VCaP (cell line): ENCODE results near the gene TRIM41.

ENCODE experiments used
- H3K27ac ChIP-seq: fragments of 450-650 bp; 2 replicates; pipeline ENCODE4 v1.5.1; 2017
- TF ChIP-seq, protein P1 (sequence below): fragments of 450-650 bp; conservative IDR thresholded peaks from 2 replicates; pipeline ENCODE4 v1.5.1; 2017; ENCODE audit warnings: mild to moderate bottlenecking, moderate library complexity

The TRIM41 gene

GRCh38 chr5:181195249-181195761, 27.8 kb upstream of the TRIM41 start:
- TF ChIP-seq, protein P1, sequence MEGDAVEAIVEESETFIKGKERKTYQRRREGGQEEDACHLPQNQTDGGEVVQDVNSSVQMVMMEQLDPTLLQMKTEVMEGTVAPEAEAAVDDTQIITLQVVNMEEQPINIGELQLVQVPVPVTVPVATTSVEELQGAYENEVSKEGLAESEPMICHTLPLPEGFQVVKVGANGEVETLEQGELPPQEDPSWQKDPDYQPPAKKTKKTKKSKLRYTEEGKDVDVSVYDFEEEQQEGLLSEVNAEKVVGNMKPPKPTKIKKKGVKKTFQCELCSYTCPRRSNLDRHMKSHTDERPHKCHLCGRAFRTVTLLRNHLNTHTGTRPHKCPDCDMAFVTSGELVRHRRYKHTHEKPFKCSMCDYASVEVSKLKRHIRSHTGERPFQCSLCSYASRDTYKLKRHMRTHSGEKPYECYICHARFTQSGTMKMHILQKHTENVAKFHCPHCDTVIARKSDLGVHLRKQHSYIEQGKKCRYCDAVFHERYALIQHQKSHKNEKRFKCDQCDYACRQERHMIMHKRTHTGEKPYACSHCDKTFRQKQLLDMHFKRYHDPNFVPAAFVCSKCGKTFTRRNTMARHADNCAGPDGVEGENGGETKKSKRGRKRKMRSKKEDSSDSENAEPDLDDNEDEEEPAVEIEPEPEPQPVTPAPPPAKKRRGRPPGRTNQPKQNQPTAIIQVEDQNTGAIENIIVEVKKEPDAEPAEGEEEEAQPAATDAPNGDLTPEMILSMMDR: no peak
- no peak overlapping the region for H3K27ac ChIP-seq

GRCh38 chr5:181197326-181197951, 25.6 kb upstream of the TRIM41 start:
- TF ChIP-seq, protein P1: no peak
- no peak overlapping the region for H3K27ac ChIP-seq

- TF ChIP-seq, protein P1: no peak
- no peak overlapping the region for H3K27ac ChIP-seq
Measured at GRCh38 chr5:181198106-181198685, 24.9 kb upstream of the TRIM41 start.

DNA sequence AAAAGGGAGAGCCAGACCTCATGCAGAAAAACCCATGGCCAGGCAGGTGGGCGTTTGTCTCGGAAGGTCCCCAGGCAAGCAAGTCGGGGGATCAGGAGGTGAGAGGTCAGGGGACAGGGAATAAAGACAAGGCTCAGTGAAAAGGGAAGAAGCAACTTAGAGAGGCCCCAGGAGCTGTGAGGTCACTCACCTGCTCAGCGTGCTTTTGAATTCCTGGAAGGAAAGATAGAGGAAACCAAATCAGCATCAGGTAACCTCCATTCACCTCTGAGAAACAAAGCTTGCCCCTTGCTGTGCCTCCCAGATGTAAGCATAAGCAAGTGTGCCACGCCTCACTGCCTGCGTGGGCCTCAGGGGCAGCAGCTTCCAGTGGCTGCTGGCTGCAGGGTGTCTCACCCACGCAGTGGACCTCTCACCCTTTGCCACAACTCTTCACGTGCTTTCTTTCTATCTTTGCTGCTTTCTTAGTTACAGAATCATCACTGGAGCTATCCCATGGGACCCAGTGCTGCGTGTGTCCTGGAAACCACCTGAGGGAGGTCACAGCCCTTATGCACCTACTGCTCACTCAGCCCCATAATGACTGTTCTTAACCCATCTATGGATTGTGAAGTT, 24.1 kb upstream of the TRIM41 start:
- TF ChIP-seq, protein P1: no peak
- no peak overlapping the region for H3K27ac ChIP-seq

- no peak overlapping the region for H3K27ac ChIP-seq
- TF ChIP-seq, protein P1: no peak
Measured at GRCh38 chr5:181199881-181200638, 23.0 kb upstream of the TRIM41 start.

GRCh38 chr5:181200816-181201215, 22.3 kb upstream of the TRIM41 start:
- TF ChIP-seq, protein P1: no peak
- no peak overlapping the region for H3K27ac ChIP-seq
